ENCODE data around the gene RTF1. TPM values are rescaled to one million over a fixed set of nuclear protein-coding genes. Genes with fewer than 3 reads are reported as not detected.

RTF1 gene
- total RNA-seq, 1 donor from 2014 or later = 59.1 TPM

- DNase-seq (ENCODE audit: low spot score, unreplicated experiment) = no peak
- no peak for TF ChIP-seq CTCF (IDR thresholded peaks at IDR 0.05; ENCODE audit: unreplicated experiment)
- H3K36me3 Mint-ChIP-seq (ENCODE audit: insufficient read depth) = no peaks in the 10 kb centered on the region
- H3K9me3 Mint-ChIP-seq (ENCODE audit: low read depth) = no peaks in the 10 kb centered on the region
- no peak overlapping the region for H3K27ac Mint-ChIP-seq
- no peak overlapping the region for H3K4me3 Mint-ChIP-seq (ENCODE audit: low read depth)
- peaks cover 74% of the 10 kb centered on the region for H3K27me3 Mint-ChIP-seq
- H3K4me1 Mint-ChIP-seq (ENCODE audit: low read depth) = peaks cover 1% of the 10 kb centered on the region
Measured at GRCh38 chr15:41510728-41511127, 93.8 kb downstream of the RTF1 start.

GRCh38 chr15:41511331-41511898 lies 94.5 kb downstream of the RTF1 start:
- Mint-ChIP-seq H3K36me3 (ENCODE audit: insufficient read depth) (peaks cover 1% of the 10 kb centered on the region), H3K27ac (no peak overlapping the region), H3K27me3 (peaks cover 67% of the 10 kb centered on the region), H3K9me3 (ENCODE audit: low read depth) (no peaks in the 10 kb centered on the region), H3K4me3 (ENCODE audit: low read depth) (no peak overlapping the region), H3K4me1 (ENCODE audit: low read depth) (peaks cover 1% of the 10 kb centered on the region)
- TF ChIP-seq CTCF (IDR thresholded peaks at IDR 0.05; ENCODE audit: unreplicated experiment) = peak; percentile 9
- DNase-seq (ENCODE audit: low spot score, unreplicated experiment) = peak; percentile 37

GRCh38 chr15:41511899-41512369 lies 95.0 kb downstream of the RTF1 start:
- Mint-ChIP-seq H3K4me3 (ENCODE audit: low read depth) (no peak overlapping the region), H3K27ac (no peak overlapping the region), H3K27me3 (peaks cover 62% of the 10 kb centered on the region), H3K4me1 (ENCODE audit: low read depth) (peaks cover 1% of the 10 kb centered on the region), H3K9me3 (ENCODE audit: low read depth) (no peaks in the 10 kb centered on the region), H3K36me3 (ENCODE audit: insufficient read depth) (peaks cover 6% of the 10 kb centered on the region)
- TF ChIP-seq CTCF (IDR thresholded peaks at IDR 0.05; ENCODE audit: unreplicated experiment) = no peak
- no peak for DNase-seq (ENCODE audit: low spot score, unreplicated experiment)

GRCh38 chr15:41512512-41512939 lies 95.6 kb downstream of the RTF1 start:
- Mint-ChIP-seq H3K9me3 (ENCODE audit: low read depth) (no peaks in the 10 kb centered on the region), H3K27me3 (peaks cover 56% of the 10 kb centered on the region), H3K4me1 (ENCODE audit: low read depth) (peaks cover 1% of the 10 kb centered on the region), H3K27ac (no peak overlapping the region), H3K36me3 (ENCODE audit: insufficient read depth) (peaks cover 8% of the 10 kb centered on the region), H3K4me3 (ENCODE audit: low read depth) (peak overlapping the region; percentile 65)
- no peak for TF ChIP-seq CTCF (IDR thresholded peaks at IDR 0.05; ENCODE audit: unreplicated experiment)
- no peak for DNase-seq (ENCODE audit: low spot score, unreplicated experiment)

GRCh38 chr15:41512940-41513505 lies 96.1 kb downstream of the RTF1 start:
- DNase-seq (ENCODE audit: low spot score, unreplicated experiment) = no peak
- Mint-ChIP-seq H3K36me3 (ENCODE audit: insufficient read depth) (peaks cover 10% of the 10 kb centered on the region), H3K4me1 (ENCODE audit: low read depth) (peaks cover 1% of the 10 kb centered on the region), H3K9me3 (ENCODE audit: low read depth) (no peaks in the 10 kb centered on the region), H3K27ac (no peak overlapping the region), H3K4me3 (ENCODE audit: low read depth) (peak overlapping the region; percentile 65), H3K27me3 (peaks cover 51% of the 10 kb centered on the region)
- no peak for TF ChIP-seq CTCF (IDR thresholded peaks at IDR 0.05; ENCODE audit: unreplicated experiment)
